ENCODE measurements around the gene MINDY4.

DNA sequence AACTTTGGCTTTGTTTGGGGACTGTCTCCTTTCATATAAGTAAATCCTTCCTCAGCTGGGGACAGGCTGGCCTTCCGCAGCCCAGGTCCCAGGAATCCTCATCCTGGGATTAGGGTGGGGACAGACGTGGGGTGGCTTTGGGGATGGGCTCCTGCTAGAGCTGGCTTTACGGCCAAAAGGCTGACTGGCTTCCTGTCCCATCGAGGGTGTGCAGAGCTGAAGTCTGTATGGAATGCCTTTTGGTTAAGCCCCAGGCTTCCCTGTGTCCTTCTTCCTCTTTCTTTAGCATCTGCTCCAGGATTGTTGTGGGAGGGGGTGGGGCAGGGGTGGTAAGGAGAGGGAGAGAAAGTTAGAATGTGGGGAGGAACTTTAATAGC, 81.1 kb downstream of the MINDY4 start:
- no peak for TF ChIP-seq POLR2A (IDR thresholded peaks at IDR 0.05)
- TF ChIP-seq, protein P1, sequence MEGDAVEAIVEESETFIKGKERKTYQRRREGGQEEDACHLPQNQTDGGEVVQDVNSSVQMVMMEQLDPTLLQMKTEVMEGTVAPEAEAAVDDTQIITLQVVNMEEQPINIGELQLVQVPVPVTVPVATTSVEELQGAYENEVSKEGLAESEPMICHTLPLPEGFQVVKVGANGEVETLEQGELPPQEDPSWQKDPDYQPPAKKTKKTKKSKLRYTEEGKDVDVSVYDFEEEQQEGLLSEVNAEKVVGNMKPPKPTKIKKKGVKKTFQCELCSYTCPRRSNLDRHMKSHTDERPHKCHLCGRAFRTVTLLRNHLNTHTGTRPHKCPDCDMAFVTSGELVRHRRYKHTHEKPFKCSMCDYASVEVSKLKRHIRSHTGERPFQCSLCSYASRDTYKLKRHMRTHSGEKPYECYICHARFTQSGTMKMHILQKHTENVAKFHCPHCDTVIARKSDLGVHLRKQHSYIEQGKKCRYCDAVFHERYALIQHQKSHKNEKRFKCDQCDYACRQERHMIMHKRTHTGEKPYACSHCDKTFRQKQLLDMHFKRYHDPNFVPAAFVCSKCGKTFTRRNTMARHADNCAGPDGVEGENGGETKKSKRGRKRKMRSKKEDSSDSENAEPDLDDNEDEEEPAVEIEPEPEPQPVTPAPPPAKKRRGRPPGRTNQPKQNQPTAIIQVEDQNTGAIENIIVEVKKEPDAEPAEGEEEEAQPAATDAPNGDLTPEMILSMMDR (IDR thresholded peaks at IDR 0.05), result no peak
